Measurements from ENCODE around the gene TSPO2. TPM values are rescaled to one million over a fixed set of nuclear protein-coding genes. Genes with fewer than 3 reads are reported as not detected.
A peak's percentile ranks its signal among the peaks of the same experiment; 100 is the strongest.

The TSPO2 gene
- polyA plus RNA-seq, 1 experiment = not detected

DNA sequence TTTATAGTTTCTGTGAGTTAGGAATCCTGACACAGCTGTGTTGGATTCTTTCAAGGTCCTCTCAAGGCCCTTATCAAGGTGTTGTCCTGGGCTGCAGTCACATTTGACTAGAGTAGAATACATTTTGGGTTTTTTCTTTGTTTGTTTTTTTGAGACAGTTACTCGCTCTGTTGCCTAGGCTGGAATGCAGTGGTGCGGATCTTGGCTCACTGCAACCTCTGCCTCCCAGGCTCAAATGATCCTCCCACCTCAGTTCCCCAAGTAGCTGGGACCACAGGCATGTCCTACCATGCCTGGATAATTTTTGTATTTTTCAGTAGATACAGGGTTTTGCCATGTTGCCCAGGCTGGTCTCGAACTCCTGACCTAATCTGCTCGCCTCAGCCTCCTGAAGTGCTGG is 46.2 kb downstream of the TSPO2 start:
- ChIA-PET POLR2A (no interaction called here), CTCF (interaction anchor here (1.2 to 4.9 kb wide), 2 partner anchors 15 to 94 kb away, joined by 3 to 39 read pairs; no protein-coding TSS in a partner anchor)
- H3K36me3 ChIP-seq (ENCODE audit: control insufficient read depth, insufficient read depth, low read length) = peaks cover 6% of the 10 kb centered on the region

DNA sequence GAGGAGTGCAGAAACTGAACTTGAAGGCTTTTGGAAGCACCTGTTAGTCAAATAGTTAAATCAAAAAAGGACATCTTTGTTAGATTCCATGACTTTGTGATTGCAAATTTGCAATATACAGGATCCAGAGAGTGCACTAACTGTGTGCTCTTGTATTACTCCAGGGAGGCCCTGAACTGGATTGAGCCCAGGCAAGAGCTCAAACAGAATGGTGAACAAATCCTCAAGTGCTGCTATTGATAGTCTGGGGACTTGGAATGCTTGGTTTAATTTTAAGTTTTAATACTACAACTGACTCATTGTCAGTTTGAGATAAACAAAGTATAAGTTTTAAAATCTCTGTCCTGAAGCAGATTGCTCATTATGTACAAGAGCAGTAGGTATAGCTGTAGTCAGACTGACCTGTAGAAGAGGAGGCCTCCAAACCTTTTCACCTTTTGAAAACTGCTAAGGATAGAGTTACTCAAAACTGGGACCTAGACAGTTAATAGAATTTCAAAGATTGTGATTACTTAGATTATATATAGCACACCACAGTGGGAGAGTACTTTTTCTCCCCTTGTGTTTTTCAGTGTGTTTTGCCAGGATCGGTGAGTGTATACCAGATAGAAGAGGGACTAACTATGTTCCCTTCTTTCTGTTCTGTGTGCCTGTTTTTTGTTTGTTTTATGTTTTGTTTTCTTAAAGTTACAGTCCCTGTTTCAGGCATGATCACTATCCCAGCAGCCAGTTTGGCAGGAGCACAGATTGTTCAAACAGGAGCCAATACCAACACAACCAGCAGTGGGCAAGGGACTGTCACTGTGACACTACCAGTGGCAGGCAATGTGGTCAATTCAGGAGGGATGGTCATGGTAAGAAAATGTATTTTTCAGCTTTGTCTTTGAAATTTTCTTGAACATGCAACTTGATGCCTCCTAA is 48.8 kb downstream of the TSPO2 start:
- no peak for DNase-seq (ENCODE audit: low read depth)
- CTCF ChIA-PET = interaction anchor here (0.7 to 4.9 kb wide), 10 partner anchors 11 to 229 kb away, joined by 3 to 39 read pairs (median 6); partner anchors contain the start of gene TREML1
- no peaks in the 10 kb centered on the region for H3K27me3 ChIP-seq (ENCODE audit: control insufficient read depth, insufficient read depth, low read length)
- POLR2A ChIA-PET = no interaction called here
- H3K4me3 ChIP-seq (ENCODE audit: low read depth, low read length) = no peak overlapping the region
- H3K36me3 ChIP-seq (ENCODE audit: control insufficient read depth, insufficient read depth, low read length) = peaks cover 8% of the 10 kb centered on the region
- TF ChIP-seq, protein P1, sequence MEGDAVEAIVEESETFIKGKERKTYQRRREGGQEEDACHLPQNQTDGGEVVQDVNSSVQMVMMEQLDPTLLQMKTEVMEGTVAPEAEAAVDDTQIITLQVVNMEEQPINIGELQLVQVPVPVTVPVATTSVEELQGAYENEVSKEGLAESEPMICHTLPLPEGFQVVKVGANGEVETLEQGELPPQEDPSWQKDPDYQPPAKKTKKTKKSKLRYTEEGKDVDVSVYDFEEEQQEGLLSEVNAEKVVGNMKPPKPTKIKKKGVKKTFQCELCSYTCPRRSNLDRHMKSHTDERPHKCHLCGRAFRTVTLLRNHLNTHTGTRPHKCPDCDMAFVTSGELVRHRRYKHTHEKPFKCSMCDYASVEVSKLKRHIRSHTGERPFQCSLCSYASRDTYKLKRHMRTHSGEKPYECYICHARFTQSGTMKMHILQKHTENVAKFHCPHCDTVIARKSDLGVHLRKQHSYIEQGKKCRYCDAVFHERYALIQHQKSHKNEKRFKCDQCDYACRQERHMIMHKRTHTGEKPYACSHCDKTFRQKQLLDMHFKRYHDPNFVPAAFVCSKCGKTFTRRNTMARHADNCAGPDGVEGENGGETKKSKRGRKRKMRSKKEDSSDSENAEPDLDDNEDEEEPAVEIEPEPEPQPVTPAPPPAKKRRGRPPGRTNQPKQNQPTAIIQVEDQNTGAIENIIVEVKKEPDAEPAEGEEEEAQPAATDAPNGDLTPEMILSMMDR (IDR thresholded peaks at IDR 0.05; ENCODE audit: insufficient read depth, low read depth, low read length) = no peak

More for the DNA sequence above, 46.2 kb downstream of the TSPO2 start:
- TF ChIP-seq, protein P1 (IDR thresholded peaks at IDR 0.05; ENCODE audit: insufficient read depth, low read depth, low read length) = no peak
- DNase-seq (ENCODE audit: low read depth) = no peak
- H3K4me3 ChIP-seq (ENCODE audit: low read depth, low read length) = no peak overlapping the region
- H3K27me3 ChIP-seq (ENCODE audit: control insufficient read depth, insufficient read depth, low read length) = no peaks in the 10 kb centered on the region

DNA sequence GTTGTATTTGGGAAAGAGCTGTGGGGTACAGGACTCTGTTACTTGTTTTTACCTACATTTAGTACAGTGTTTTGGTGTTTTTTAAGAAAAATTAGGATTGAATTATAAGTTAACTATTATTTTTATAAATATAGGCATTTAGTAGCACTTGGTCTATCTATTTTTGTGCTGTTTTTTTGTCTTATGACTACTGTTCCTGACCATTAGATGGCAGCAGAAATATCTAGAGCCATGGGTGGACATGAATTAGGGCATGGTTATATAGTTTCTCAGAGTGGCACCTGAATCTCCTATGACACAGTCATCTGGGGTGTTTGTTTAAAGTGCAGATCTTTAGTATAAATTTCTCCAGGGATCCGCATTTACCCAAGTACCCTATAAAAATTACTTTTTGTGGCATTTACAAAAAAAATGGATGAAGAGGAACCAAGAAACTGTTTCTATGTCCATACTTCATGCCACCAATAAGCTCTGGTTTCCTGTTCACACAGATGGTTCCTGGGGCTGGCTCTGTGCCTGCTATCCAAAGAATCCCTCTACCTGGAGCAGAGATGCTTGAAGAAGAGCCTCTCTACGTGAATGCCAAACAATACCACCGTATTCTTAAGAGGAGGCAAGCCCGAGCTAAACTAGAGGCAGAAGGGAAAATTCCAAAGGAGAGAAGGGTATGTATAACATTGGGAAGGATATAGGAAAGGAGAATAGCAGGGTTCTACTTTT is 50.3 kb downstream of the TSPO2 start:
- Histone ChIP-seq H3K36me3 (ENCODE audit: control insufficient read depth, insufficient read depth, low read length) (peaks cover 8% of the 10 kb centered on the region), H3K4me3 (ENCODE audit: low read depth, low read length) (no peak overlapping the region), H3K27me3 (ENCODE audit: control insufficient read depth, insufficient read depth, low read length) (no peaks in the 10 kb centered on the region)
- ChIA-PET POLR2A (interaction anchor here (0.6 kb wide), 1 partner anchor 89 kb away, joined by 4 read pairs; no protein-coding TSS in a partner anchor), CTCF (interaction anchor here (0.6 to 4.9 kb wide), 13 partner anchors 9 to 228 kb away, joined by 3 to 39 read pairs (median 5); no protein-coding TSS in a partner anchor)
- no peak for DNase-seq (ENCODE audit: low read depth)
- TF ChIP-seq, protein P1 (IDR thresholded peaks at IDR 0.05; ENCODE audit: insufficient read depth, low read depth, low read length) = peak; percentile 56

DNA sequence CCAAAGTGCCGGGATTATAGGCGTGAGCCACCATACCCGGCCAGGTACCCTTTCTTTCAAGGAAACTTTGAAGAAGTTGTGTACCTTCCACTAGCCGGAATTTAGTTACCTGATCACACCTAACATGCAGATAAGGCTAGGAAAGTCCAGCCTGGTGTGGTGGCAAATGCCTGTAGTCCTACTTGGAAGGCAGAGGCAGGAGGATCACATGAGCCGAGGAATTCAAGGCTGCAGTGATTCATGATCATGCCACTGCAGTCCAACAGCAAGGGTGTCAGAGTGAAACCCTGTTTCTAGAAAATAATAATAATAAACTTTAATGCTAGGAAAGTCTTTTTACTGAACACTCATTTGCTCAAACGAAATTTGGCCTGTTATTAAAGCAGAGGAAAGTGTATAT is 51.5 kb downstream of the TSPO2 start:
- peaks cover 9% of the 10 kb centered on the region for H3K36me3 ChIP-seq (ENCODE audit: control insufficient read depth, insufficient read depth, low read length)
- no peak for DNase-seq (ENCODE audit: low read depth)
- ChIA-PET CTCF (interaction anchor here (1.4 to 4.1 kb wide), 4 partner anchors 88 to 227 kb away, joined by 5 to 19 read pairs (median 8); no protein-coding TSS in a partner anchor), POLR2A (no interaction called here)
- TF ChIP-seq, protein P1 (IDR thresholded peaks at IDR 0.05; ENCODE audit: insufficient read depth, low read depth, low read length) = no peak
- H3K4me3 ChIP-seq (ENCODE audit: low read depth, low read length) = no peak overlapping the region
- no peaks in the 10 kb centered on the region for H3K27me3 ChIP-seq (ENCODE audit: control insufficient read depth, insufficient read depth, low read length)

Other genes starting within 250 kb of the TSPO2 start
- gene UNC5CL, start 3.2 kb upstream of the TSPO2 start, polyA plus RNA-seq (2011; rRNA removed) = not detected in 2 replicates
- gene APOBEC2, start 10.7 kb downstream of the TSPO2 start, polyA plus RNA-seq (2011; rRNA removed) = not detected in 2 replicates
- gene OARD1, start 29.9 kb downstream of the TSPO2 start, polyA plus RNA-seq (2011; rRNA removed) = 3.4 and 6.7 TPM in 2 replicates
- 7.6 and 7.7 TPM in 2 replicates for gene NFYA, start 30.5 kb downstream of the TSPO2 start, polyA plus RNA-seq (2011; rRNA removed)
- not detected in 2 replicates for gene TREML1, start 111.9 kb downstream of the TSPO2 start, polyA plus RNA-seq (2011; rRNA removed)
- gene TREM2, start 120.6 kb downstream of the TSPO2 start, polyA plus RNA-seq (2011; rRNA removed) = not detected in 2 replicates
- not detected in 2 replicates for gene TREML2, start 158.7 kb downstream of the TSPO2 start, polyA plus RNA-seq (2011; rRNA removed)
- not detected in 2 replicates for gene TREML4, start 185.9 kb downstream of the TSPO2 start, polyA plus RNA-seq (2011; rRNA removed)
- gene TREM1, start 244.2 kb downstream of the TSPO2 start, polyA plus RNA-seq (2011; rRNA removed) = 0.11 and 0.20 TPM in 2 replicates